Mucosa of descending colon (tissue), 3 donors: ENCODE data around the gene UPF3A. TPM values are rescaled to one million over a fixed set of nuclear protein-coding genes. Genes with fewer than 3 reads are reported as not detected.
A peak's percentile ranks its signal among the peaks of the same experiment; 100 is the strongest.

ENCODE experiments used
- ATAC-seq: fragments of 200-7000 bp; cut with Tn5 transposase; one replicate; pipeline ENCODE4 v1.9.1; 2020; ENCODE audit warnings: mild to moderate bottlenecking, moderate library complexity
- DNase-seq, 3 donors: peaks; one replicate each; pipeline ENCODE4 v3.0.0-alpha.2; 2020
- H3K36me3 ChIP-seq: fragments of 200-600 bp; one replicate; pipeline ENCODE4 v1.8.0; 2021; ENCODE audit warnings: low read depth, mild to moderate bottlenecking
- H3K4me1 ChIP-seq: fragments of 200-600 bp; one replicate; pipeline ENCODE4 v1.8.0; 2021; ENCODE audit warnings: low read depth, mild to moderate bottlenecking
- H3K4me3 ChIP-seq: fragments of 200-600 bp; one replicate; pipeline ENCODE4 v1.8.0; 2021; ENCODE audit warnings: mild to moderate bottlenecking
- H3K9me3 ChIP-seq: fragments of 200-600 bp; one replicate; pipeline ENCODE4 v1.8.0; 2021; ENCODE audit warnings: mild to moderate bottlenecking
- CTCF ChIP-seq: fragments of 200-600 bp; IDR thresholded peaks from one replicate; pipeline ENCODE4 v1.8.0; 2022; ENCODE audit warnings: antibody characterized with exemption, mild to moderate bottlenecking
- intact Hi-C, 2 donors: fragments of 100-400 bp; cut with DNase I in 1 of 2; cut with micrococcal nuclease in 1 of 2; formaldehyde crosslinking; loops; one replicate each; pipeline versions ENCODE4 v1.11.0 to v1.11.1; 2022; cut with DNase I, micrococcal nuclease
- total RNA-seq, 3 donors: library from RNA; stranded (reverse); fragmentation: NEBNext Ultra II Directional in 2 of 3; extraction: Animal tissue kit (Norgen Biotek cat#: 25700) in 2 of 3; gene quantifications; one replicate each; pipeline versions ENCODE4 v1.2.1 to v1.2.4, GENCODE V29; 2021 to 2023
- donor health status: DM: no; HTN: no; CAD: no; lungs with moderate emphysema.
- donor health status: DM: no; HTN: no; CAD: no.
- donor health status: DM: no; HTN: yes; CAD: no.

UPF3A gene
- total RNA-seq, 3 donors from 2014 or later: 35.6 to 41.6 (median 41.0) TPM

- DNase-seq (peak; percentile 97 to 98 (median 97)), ATAC-seq (peak; percentile 96)
- peaks cover 18% of the 10 kb centered on the region for H3K4me1 ChIP-seq
- H3K4me3 ChIP-seq: peak within 1 kb of the TSS; percentile 84
- TF ChIP-seq CTCF: no peak
- no peaks in the 10 kb centered on the region for H3K36me3 ChIP-seq
- no peaks in the 10 kb centered on the region for H3K9me3 ChIP-seq
- intact Hi-C loops: no loop called here
Observed at GRCh38 chr13:114314074-114314912, 32.9 kb downstream of the UPF3A start, which contains the start of gene CHAMP1. TSS of gene CHAMP1 (plus strand) at chr13:114314503. CDS start at chr13:114323843, 9,340 bp downstream.

GRCh38 chr13:114315074-114315785 lies 33.8 kb downstream of the UPF3A start:
- ATAC-seq (no peak), DNase-seq (no peak)
- H3K4me1 ChIP-seq: peaks cover 18% of the 10 kb centered on the region
- H3K36me3 ChIP-seq: no peaks in the 10 kb centered on the region
- TF ChIP-seq CTCF: no peak
- H3K9me3 ChIP-seq: no peaks in the 10 kb centered on the region
- no peak overlapping the region for H3K4me3 ChIP-seq
- intact Hi-C loops: no loop called here

- H3K4me1 ChIP-seq: peaks cover 14% of the 10 kb centered on the region
Observed at GRCh38 chr13:114318624-114319023, 37.2 kb downstream of the UPF3A start.

GRCh38 chr13:114319441-114319913 lies 38.1 kb downstream of the UPF3A start:
- H3K4me3 ChIP-seq: no peak overlapping the region
- H3K4me1 ChIP-seq: peaks cover 12% of the 10 kb centered on the region
- no peak for DNase-seq
- no peak for ATAC-seq
- H3K9me3 ChIP-seq: no peaks in the 10 kb centered on the region
- no peak for TF ChIP-seq CTCF
- intact Hi-C loops: no loop called here
- peaks cover under 1% of the 10 kb centered on the region for H3K36me3 ChIP-seq

More at GRCh38 chr13:114318624-114319023, 37.2 kb downstream of the UPF3A start:
- Histone ChIP-seq H3K36me3 (no peaks in the 10 kb centered on the region), H3K4me3 (no peak overlapping the region), H3K9me3 (no peaks in the 10 kb centered on the region)
- no peak for DNase-seq
- no peak for ATAC-seq
- intact Hi-C loops: no loop called here
- TF ChIP-seq CTCF: no peak

- no peak for ATAC-seq
- intact Hi-C loops: no loop called here
- no peak for DNase-seq
- Histone ChIP-seq H3K4me1 (peaks cover 12% of the 10 kb centered on the region), H3K4me3 (no peak overlapping the region), H3K9me3 (no peaks in the 10 kb centered on the region), H3K36me3 (peaks cover 7% of the 10 kb centered on the region)
- no peak for TF ChIP-seq CTCF
Observed at GRCh38 chr13:114320065-114320464, 38.7 kb downstream of the UPF3A start.
